H1 (cell line): ENCODE results near the gene ARHGAP10. TPM values are rescaled to one million over a fixed set of nuclear protein-coding genes. Genes with fewer than 3 reads are reported as not detected.

Experiments used
- CTCF ChIA-PET: fragments of 300-600 bp; sonication (Branson Sonifier 250); formaldehyde crosslinking; loops from one replicate; lab custom pipeline; 2021; ENCODE audit not compliant: partially characterized antibody; lab: Charles Lee
- POLR2A ChIA-PET: fragments of 300-600 bp; sonication (Branson Sonifier 250); formaldehyde crosslinking; loops from one replicate; lab custom pipeline; 2021; ENCODE audit warnings: inconsistent platforms; ENCODE audit not compliant: partially characterized antibody; lab: Charles Lee
- DNase-seq, 2 experiments: peaks; one replicate each; pipeline versions ENCODE4 v3.0.0 to v3.0.0-alpha.2; 2010 to 2022; ENCODE audit warnings: low spot score in 2 of 2, low read depth in 1 of 2, mixed read lengths in 1 of 2
- FAIRE-seq: peaks from 2 replicates; lab custom pipeline; 2011; peaks lifted over from hg19 to GRCh38; lab: Jason Lieb, UNC
- H2AFZ ChIP-seq: 2 replicates; pipeline ENCODE4 v1.8.1; 2012; ENCODE audit warnings: low read length, inconsistent platforms
- H2AK5ac ChIP-seq: 2 replicates; pipeline ENCODE4 v1.6.1; 2013; ENCODE audit warnings: low read depth, low read length
- H2BK120ac ChIP-seq: replicated peaks from 2 replicates; pipeline ENCODE3; 2013; ENCODE audit warnings: low read depth, low read length, inconsistent platforms
- H2BK12ac ChIP-seq: 2 replicates; pipeline ENCODE4 v1.6.1; 2013; ENCODE audit warnings: low read depth, low read length
- H2BK15ac ChIP-seq: 2 replicates; pipeline ENCODE4 v1.6.1; 2013; ENCODE audit warnings: low read length
- H2BK20ac ChIP-seq: 2 replicates; pipeline ENCODE4 v1.6.1; 2013; ENCODE audit warnings: low read length
- H2BK5ac ChIP-seq: 2 replicates; pipeline ENCODE4 v1.6.1; 2013; ENCODE audit warnings: low read depth, low read length
- H3K14ac ChIP-seq: 2 replicates; pipeline ENCODE4 v1.6.1; 2013; ENCODE audit warnings: inconsistent platforms; ENCODE audit not compliant: insufficient read length
- H3K18ac ChIP-seq: 2 replicates; pipeline ENCODE4 v1.6.1; 2013; ENCODE audit warnings: low read length; ENCODE audit errors: extremely low read depth
- H3K23ac ChIP-seq: 2 replicates; pipeline ENCODE4 v1.6.1; 2013; ENCODE audit warnings: inconsistent platforms; ENCODE audit not compliant: insufficient read length
- H3K23me2 ChIP-seq: 2 replicates; pipeline ENCODE4 v1.6.1; 2013; ENCODE audit warnings: low read depth, low read length
- H3K27ac ChIP-seq: 2 replicates; pipeline ENCODE4 v1.6.1; 2011; ENCODE audit warnings: low read depth, low read length, inconsistent platforms
- H3K27me3 ChIP-seq, 4 experiments: replicated peaks in 1 of 4; 1 replicate in 1 of 4; 2 replicates in 3 of 4; pipeline versions ENCODE4 v1.6.1 to v1.8.1; 2011 to 2013; ENCODE audit warnings: low read length in 3 of 4, mild to moderate bottlenecking in 3 of 4, inconsistent platforms in 2 of 4, mixed read lengths in 2 of 4, moderate library complexity in 1 of 4; ENCODE audit not compliant: control insufficient read depth in 3 of 4, insufficient read depth in 3 of 4; ENCODE audit errors: extremely low read depth in 1 of 4
- H3K36me3 ChIP-seq, 4 experiments: 2 replicates each; pipeline versions ENCODE4 v1.6.1 to v1.8.1; 2011 to 2013; ENCODE audit warnings: mild to moderate bottlenecking in 4 of 4, low read length in 3 of 4, moderate library complexity in 2 of 4, control low read depth in 1 of 4, inconsistent platforms in 1 of 4; ENCODE audit not compliant: insufficient read depth in 4 of 4, control insufficient read depth in 2 of 4
- H3K4ac ChIP-seq: replicated peaks from 2 replicates; pipeline ENCODE3; 2013; ENCODE audit warnings: low read length, low read depth, mixed read lengths, inconsistent platforms; ENCODE audit not compliant: insufficient read length
- H3K4me1 ChIP-seq, 4 experiments: replicated peaks in 1 of 4; 1 replicate in 1 of 4; 2 replicates in 3 of 4; pipeline versions ENCODE4 v1.6.1 to v1.8.1; 2011 to 2013; ENCODE audit warnings: low read length in 3 of 4, inconsistent platforms in 2 of 4, mixed read lengths in 1 of 4; ENCODE audit not compliant: insufficient read depth in 4 of 4, control insufficient read depth in 3 of 4
- H3K4me2 ChIP-seq, 2 experiments: 2 replicates each; pipeline versions ENCODE4 v1.6.1 to v1.8.1; 2011 to 2013; ENCODE audit warnings: low read depth in 2 of 2, low read length in 2 of 2, control low read depth in 1 of 2, inconsistent platforms in 1 of 2, mild to moderate bottlenecking in 1 of 2; ENCODE audit not compliant: insufficient read depth in 1 of 2
- H3K4me3 ChIP-seq, 4 experiments: fragments of 200-600, 300-600 bp in 1 of 4; sonication (generic), shearing (Covaris generic), sonication (Bioruptor Twin) in 1 of 4; 2 replicates each; pipeline versions ENCODE4 v1.5.1 to v1.8.1; 2011 to 2016; ENCODE audit warnings: low read length in 4 of 4, low read depth in 3 of 4, control low read depth in 2 of 4, inconsistent platforms in 2 of 4, mild to moderate bottlenecking in 2 of 4, mixed read lengths in 1 of 4, moderate library complexity in 1 of 4; ENCODE audit not compliant: insufficient read depth in 2 of 4; ENCODE audit errors: extremely low read depth in 1 of 4
- H3K56ac ChIP-seq: replicated peaks from 2 replicates; pipeline ENCODE3; 2013; ENCODE audit warnings: low read depth, mild to moderate bottlenecking, mixed read lengths, low read length, inconsistent platforms; ENCODE audit not compliant: insufficient read length
- H3K79me1 ChIP-seq: 2 replicates; pipeline ENCODE4 v1.6.1; 2013; ENCODE audit warnings: low read depth, low read length, control low read depth
- H3K79me2 ChIP-seq, 2 experiments: 2 replicates each; pipeline versions ENCODE4 v1.6.1 to v1.8.1; 2012 to 2013; ENCODE audit warnings: low read length in 2 of 2, mild to moderate bottlenecking in 2 of 2, inconsistent platforms in 1 of 2; ENCODE audit not compliant: insufficient read depth in 2 of 2, control insufficient read depth in 1 of 2
- H3K9ac ChIP-seq, 4 experiments: replicated peaks in 1 of 4; 1 replicate in 1 of 4; 2 replicates in 3 of 4; pipeline versions ENCODE4 v1.6.1 to v1.8.1; 2011 to 2013; ENCODE audit warnings: low read depth in 3 of 4, low read length in 3 of 4, control low read depth in 2 of 4, mild to moderate bottlenecking in 2 of 4, moderate library complexity in 2 of 4, inconsistent platforms in 1 of 4; ENCODE audit errors: extremely low read depth in 1 of 4
- H3K9me3 ChIP-seq, 2 experiments: 2 replicates each; pipeline versions ENCODE4 v1.6.1 to v1.8.1; 2012 to 2013; ENCODE audit warnings: mild to moderate bottlenecking in 2 of 2, moderate library complexity in 2 of 2, control low read depth in 1 of 2, inconsistent platforms in 1 of 2, low read depth in 1 of 2, low read length in 1 of 2, mixed read lengths in 1 of 2; ENCODE audit not compliant: insufficient read depth in 2 of 2
- H4K20me1 ChIP-seq, 2 experiments: replicated peaks in 1 of 2; 2 replicates each; pipeline versions ENCODE3 to v1.8.1; 2011 to 2013; ENCODE audit warnings: inconsistent platforms in 2 of 2, low read length in 2 of 2, mild to moderate bottlenecking in 1 of 2; ENCODE audit not compliant: insufficient read depth in 2 of 2, control insufficient read depth in 1 of 2
- H4K5ac ChIP-seq: 2 replicates; pipeline ENCODE4 v1.6.1; 2013; ENCODE audit warnings: low read length, low read depth, mixed read lengths, inconsistent platforms; ENCODE audit not compliant: insufficient read length
- H4K8ac ChIP-seq: 2 replicates; pipeline ENCODE4 v1.8.0; 2013; ENCODE audit warnings: mild to moderate bottlenecking, moderate library complexity, low read length, inconsistent platforms; ENCODE audit not compliant: insufficient read depth; ENCODE audit errors: extremely low read depth
- H4K91ac ChIP-seq: replicated peaks from 2 replicates; pipeline ENCODE3; 2013; ENCODE audit warnings: low read length, mixed read lengths, inconsistent platforms; ENCODE audit not compliant: insufficient read length
- CBX8 ChIP-seq: fragments of 300-800, 300-1000 bp; sonication (generic); IDR thresholded peaks from 2 replicates; pipeline ENCODE4 v1.7.1; 2016; ENCODE audit warnings: low read depth, low read length, borderline replicate concordance
- EGR1 ChIP-seq: IDR thresholded peaks from 2 replicates; pipeline ENCODE4 v1.6.1; 2011; ENCODE audit warnings: low read depth, low read length, borderline replicate concordance
- EP300 ChIP-seq, 2 experiments: IDR thresholded peaks; 1 replicate in 1 of 2; 2 replicates in 1 of 2; pipeline ENCODE4 v1.6.1; 2011 to 2012; ENCODE audit warnings: low read depth in 2 of 2, low read length in 2 of 2, mild to moderate bottlenecking in 2 of 2, borderline replicate concordance in 1 of 2, inconsistent platforms in 1 of 2, moderate library complexity in 1 of 2
- EZH2 ChIP-seq: fragments of 200-600 bp; sonication (generic); IDR thresholded peaks from 2 replicates; pipeline ENCODE4 v1.7.1; 2012; ENCODE audit warnings: low read depth, mild to moderate bottlenecking, moderate library complexity, low read length, inconsistent platforms; ENCODE audit not compliant: severe bottlenecking
- HDAC2 ChIP-seq, 2 experiments: fragments of 300-600 bp in 1 of 2; sonication (generic) in 1 of 2; IDR thresholded peaks; 2 replicates each; pipeline ENCODE4 v1.6.1; 2011 to 2012; ENCODE audit warnings: low read depth in 2 of 2, low read length in 2 of 2, mild to moderate bottlenecking in 2 of 2, moderate library complexity in 2 of 2, borderline replicate concordance in 1 of 2, inconsistent platforms in 1 of 2
- RBBP5 ChIP-seq: IDR thresholded peaks from 2 replicates; pipeline ENCODE4 v1.7.1; 2012; ENCODE audit warnings: low read depth, mild to moderate bottlenecking, inconsistent platforms, low read length, moderate library complexity, borderline replicate concordance
- SIRT6 ChIP-seq: IDR thresholded peaks from one replicate; pipeline ENCODE4 v1.7.1; 2012; ENCODE audit warnings: low read length, inconsistent platforms
- TAF7 ChIP-seq: optimal IDR thresholded peaks from 2 replicates; pipeline ENCODE3; 2011; ENCODE audit warnings: low read depth, mild to moderate bottlenecking, inconsistent platforms, low read length, moderate library complexity, borderline replicate concordance
- WGBS, 2 experiments: shearing (Covaris generic) in 1 of 2; methylation state at CpG; one replicate each; pipeline versions ENCODE4 v1.1.6 to v1.1.7; 2013 to 2015; ENCODE audit warnings: low lambda C conversion rate in 2 of 2, mixed read lengths in 2 of 2, inconsistent platforms in 1 of 2, low coverage in 1 of 2, missing lambda C conversion rate in 1 of 2; ENCODE audit not compliant: insufficient replicate concordance in 2 of 2, insufficient coverage in 1 of 2, insufficient read length in 1 of 2; ENCODE audit errors: extremely low coverage in 1 of 2, missing lambda C conversion rate in 1 of 2; 5-methylcytosine and 5-hydroxymethylcytosine counted together
- polyA plus RNA-seq, 7 experiments: library from polyadenylated mRNA; depleted of rRNA in 3 of 7; stranded (reverse) in 5 of 7; unstranded in 2 of 7; fragments of >200 nt in 5 of 7; fragments of 200-250 nt in 2 of 7; gene quantifications; 1 replicate in 5 of 7; 2 replicates in 1 of 7; 4 replicates in 1 of 7; pipeline versions ENCODE4 v1.2.1 to v1.2.3, GENCODE V29; 2011 to 2013; ENCODE audit warnings: missing spikeins in 2 of 7, mixed read lengths in 2 of 7
- total RNA-seq: library from RNA; stranded (reverse); fragmentation: NEBNext Ultra II Directional; extraction: Animal tissue kit (Norgen Biotek cat#: 25700); gene quantifications from 2 replicates; pipeline ENCODE4 v1.2.1, GENCODE V29; 2021

The ARHGAP10 gene
- total and polyA plus RNA-seq, 2 of the 8 experiments (the other 6 are each of a cell fraction or from before 2014, with no cell fraction given): 3.7 to 6.1 TPM

DNA sequence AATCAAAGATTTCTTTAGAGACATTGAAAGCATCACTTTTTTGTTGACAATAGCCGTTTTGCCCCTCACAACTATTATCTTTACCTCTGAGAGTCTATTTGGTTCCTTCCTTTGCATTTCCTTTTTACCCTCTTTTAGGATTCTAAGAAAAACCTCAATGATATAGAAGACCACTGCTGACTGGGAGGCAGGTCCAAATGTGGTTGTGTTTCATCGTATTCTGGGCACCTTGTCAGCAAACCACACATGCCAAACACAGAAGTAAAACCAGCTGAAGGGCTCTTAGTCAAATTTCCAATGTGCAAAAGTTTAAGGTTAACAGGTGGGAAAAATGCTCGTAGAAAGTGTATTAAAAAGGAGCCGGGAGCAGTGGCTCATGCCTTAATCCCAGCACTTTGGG lies 42.8 kb upstream of the ARHGAP10 start:
- H3K56ac ChIP-seq: no peak overlapping the region
- H3K4me2 ChIP-seq: no peak overlapping the region
- H3K23ac ChIP-seq: no peak overlapping the region
- H3K9me3 ChIP-seq: no peaks in the 10 kb centered on the region
- no peak overlapping the region for H2BK5ac ChIP-seq
- no peak overlapping the region for H3K18ac ChIP-seq
- H3K14ac ChIP-seq: no peak overlapping the region
- H3K4ac ChIP-seq: no peak overlapping the region
- H4K8ac ChIP-seq: no peak overlapping the region
- H3K9ac ChIP-seq: no peak overlapping the region
- no peaks in the 10 kb centered on the region for H3K27me3 ChIP-seq
- H2AFZ ChIP-seq: no peak overlapping the region
- H2BK15ac ChIP-seq: no peak overlapping the region
- H3K4me1 ChIP-seq: peaks cover 0 to 3% (median 3%) of the 10 kb centered on the region in 4 experiments; a peak in 3 of 7 replicates
- no peaks in the 10 kb centered on the region for H4K20me1 ChIP-seq
- DNase-seq (no peak), FAIRE-seq (no peak)
- ChIA-PET CTCF (interaction anchor here (0.5 to 1.2 kb wide), 2 partner anchors 178 to 223 kb away, joined by 3 to 4 read pairs; no protein-coding TSS in a partner anchor), POLR2A (interaction anchor here (0.6 kb wide), 1 partner anchor 1602 kb away, joined by 3 read pairs; no protein-coding TSS in a partner anchor)
- no peak overlapping the region for H4K5ac ChIP-seq
- H3K79me1 ChIP-seq: no peaks in the 10 kb centered on the region
- no peak overlapping the region for H3K27ac ChIP-seq
- H4K91ac ChIP-seq: no peak overlapping the region
- H3K4me3 ChIP-seq: no peak overlapping the region
- peaks cover 5% of the 10 kb centered on the region; the same call in 1 of the 2 replicates for H3K23me2 ChIP-seq
- no peak overlapping the region for H2BK120ac ChIP-seq
- H3K79me2 ChIP-seq: no peaks in the 10 kb centered on the region
- no peaks in the 10 kb centered on the region for H3K36me3 ChIP-seq
- 89% methylated on average over 4 of the region's 4 CpGs; no CpG with 5 or more reads in 1 of the 2 experiments for WGBS, 2 experiments
- no peak overlapping the region for H2BK20ac ChIP-seq
- H2BK12ac ChIP-seq: no peak overlapping the region
- H2AK5ac ChIP-seq: no peak overlapping the region
- no peak for TF ChIP-seq CBX8
- no peak for TF ChIP-seq HDAC2 (IDR thresholded peaks at IDR 0.05; ENCODE audit: borderline replicate concordance in 1 of 2, low read depth in 2 of 2, low read length in 2 of 2)
- TF ChIP-seq RBBP5: no peak
- no peak for TF ChIP-seq EP300 (IDR thresholded peaks at IDR 0.05; ENCODE audit: borderline replicate concordance in 1 of 2, low read depth in 2 of 2, low read length in 2 of 2)
- TF ChIP-seq TAF7: no peak
- no peak for TF ChIP-seq EZH2
- no peak for TF ChIP-seq EGR1
- TF ChIP-seq SIRT6: no peak
